ENCODE results near the gene ERCC8.

DNA sequence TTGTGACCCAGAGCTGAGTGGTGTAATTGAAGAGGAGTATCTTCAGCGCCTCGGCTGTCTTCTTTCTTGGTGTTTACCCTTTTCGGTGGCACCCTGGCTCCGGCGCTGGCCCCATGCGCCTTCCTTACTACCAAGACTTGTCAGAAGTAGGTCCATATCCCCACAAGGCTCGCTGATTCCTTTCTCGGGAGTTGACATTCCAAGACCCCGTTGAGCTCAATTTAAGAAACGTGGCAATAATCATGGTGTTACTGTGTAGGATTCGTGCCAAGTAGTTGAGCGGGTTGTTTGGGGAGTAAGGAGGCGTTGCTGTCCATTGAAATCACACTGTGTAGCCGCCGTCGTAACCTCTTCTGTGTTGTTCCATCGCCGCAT lies 930 bp upstream of the ERCC8 start:
- no peak for TF ChIP-seq CTCF (IDR thresholded peaks at IDR 0.05)
- no peak for TF ChIP-seq POLR2A (IDR thresholded peaks at IDR 0.05)

Measured in lower leg skin (tissue), 3 donors.